MM.1S (cell line): ENCODE results near the gene SHC2.

ENCODE experiments used
- DNase-seq: peaks from one replicate; pipeline ENCODE4 v3.0.0-alpha.2; 2015
- H2AFZ ChIP-seq: fragments of 300-600 bp; sonication (generic); 2 replicates; pipeline ENCODE4 v1.6.0; 2016; ENCODE audit warnings: antibody characterized with exemption, low read length
- H3F3A ChIP-seq: fragments of 300-600 bp; sonication (generic); 2 replicates; pipeline ENCODE4 v1.6.1; 2016; ENCODE audit warnings: mild to moderate bottlenecking, antibody characterized with exemption, low read length, moderate library complexity, mixed read lengths; ENCODE audit not compliant: insufficient read depth
- H3K27ac ChIP-seq: fragments of 300-600 bp; sonication (generic); 2 replicates; pipeline ENCODE4 v1.5.1; 2016; ENCODE audit warnings: mild to moderate bottlenecking, low read length
- H3K27me3 ChIP-seq: fragments of 300-600 bp; sonication (generic); replicated peaks from 2 replicates; pipeline ENCODE4 v1.6.0; 2016; ENCODE audit warnings: low read length; ENCODE audit not compliant: insufficient read depth
- H3K36me3 ChIP-seq: fragments of 300-600 bp; sonication (generic); replicated peaks from 2 replicates; pipeline ENCODE4 v1.6.1; 2016; ENCODE audit warnings: mild to moderate bottlenecking, low read length, mixed read lengths; ENCODE audit not compliant: insufficient read depth
- H3K4me1 ChIP-seq: fragments of 300-600 bp; sonication (generic); 2 replicates; pipeline ENCODE4 v1.6.1; 2016; ENCODE audit warnings: low read length, mixed read lengths
- H3K4me2 ChIP-seq: fragments of 300-600 bp; sonication (generic); 2 replicates; pipeline ENCODE4 v1.6.0; 2016; ENCODE audit warnings: low read depth, low read length
- H3K4me3 ChIP-seq: fragments of 300-600 bp; sonication (generic); 2 replicates; pipeline ENCODE4 v1.5.1; 2016; ENCODE audit warnings: low read length, mixed read lengths
- H3K79me2 ChIP-seq: fragments of 300-600 bp; sonication (generic); 2 replicates; pipeline ENCODE4 v1.6.1; 2016; ENCODE audit warnings: mixed run types, low read length, mixed read lengths
- H3K9ac ChIP-seq: fragments of 300-600 bp; sonication (generic); 2 replicates; pipeline ENCODE4 v1.6.1; 2016; ENCODE audit warnings: low read length, mixed read lengths
- H3K9me2 ChIP-seq: fragments of 300-600 bp; sonication (generic); replicated peaks from 2 replicates; pipeline ENCODE4 v1.6.1; 2016; ENCODE audit warnings: mild to moderate bottlenecking, low read length, mixed read lengths; ENCODE audit not compliant: insufficient read depth
- H3K9me3 ChIP-seq: fragments of 300-600 bp; sonication (generic); replicated peaks from 2 replicates; pipeline ENCODE4 v1.6.1; 2016; ENCODE audit warnings: mild to moderate bottlenecking, low read length, mixed read lengths; ENCODE audit not compliant: insufficient read depth
- H4K20me1 ChIP-seq: fragments of 300-600 bp; sonication (generic); 2 replicates; pipeline ENCODE4 v1.6.1; 2016; ENCODE audit warnings: mild to moderate bottlenecking, low read length, moderate library complexity, mixed read lengths; ENCODE audit not compliant: insufficient read depth
- EZH2 ChIP-seq: fragments of 300-600 bp; sonication (generic); optimal IDR thresholded peaks from 2 replicates; pipeline ENCODE3; 2017; ENCODE audit warnings: low read depth, mild to moderate bottlenecking, antibody characterized with exemption, low read length, mixed read lengths
- EZH2phosphoT487 ChIP-seq: fragments of 300-600 bp; sonication (generic); IDR thresholded peaks from 2 replicates; pipeline ENCODE4 v1.6.1; 2018; ENCODE audit warnings: antibody characterized with exemption, low read length
- TF ChIP-seq, protein P1 (sequence below): fragments of 300-600 bp; sonication (generic); IDR thresholded peaks from 2 replicates; pipeline ENCODE4 v1.5.1; 2016; ENCODE audit warnings: antibody characterized with exemption, low read length, mixed read lengths

SHC2 gene

DNA sequence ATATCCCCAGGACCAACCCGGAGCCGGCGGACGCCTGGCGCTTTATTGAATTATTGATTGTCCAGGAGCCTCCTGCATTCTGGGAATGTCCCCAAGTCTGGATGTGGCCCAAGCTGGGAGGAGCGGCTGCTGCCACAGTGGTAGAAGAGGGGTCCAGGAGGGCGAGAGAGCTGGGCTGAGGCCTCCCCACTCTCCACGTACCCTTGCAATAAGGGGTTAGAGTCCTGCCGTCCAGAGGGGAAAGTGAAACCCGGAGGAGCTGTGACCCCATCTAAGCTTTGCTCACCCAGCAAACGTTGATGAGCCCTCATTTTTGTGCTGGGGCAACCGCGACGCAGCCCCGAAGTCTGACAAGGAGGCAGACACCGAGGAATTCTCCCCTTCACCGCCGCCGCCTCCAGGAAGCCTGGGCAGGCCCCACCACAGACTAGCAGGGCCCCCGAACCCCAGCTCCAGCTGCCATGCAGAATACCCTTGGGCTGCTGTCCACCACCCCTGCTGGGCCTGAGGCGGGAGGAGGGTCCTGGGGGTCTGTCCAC is 50.5 kb downstream of the SHC2 start:
- H3K9me2 ChIP-seq, result no peaks in the 10 kb centered on the region
- no peaks in the 10 kb centered on the region for H3K79me2 ChIP-seq
- no peak overlapping the region for H3K4me3 ChIP-seq
- H3K9me3 ChIP-seq, result no peaks in the 10 kb centered on the region
- H3K27ac ChIP-seq, result no peak overlapping the region
- no peak for DNase-seq
- H3K4me1 ChIP-seq, result no peaks in the 10 kb centered on the region
- no peaks in the 10 kb centered on the region for H3K36me3 ChIP-seq
- H3K4me2 ChIP-seq, result no peak overlapping the region
- H3K9ac ChIP-seq, result no peak overlapping the region
- no peaks in the 10 kb centered on the region for H3F3A ChIP-seq
- peaks cover 89% of the 10 kb centered on the region for H3K27me3 ChIP-seq
- H4K20me1 ChIP-seq, result no peaks in the 10 kb centered on the region
- H2AFZ ChIP-seq, result no peak overlapping the region
- TF ChIP-seq EZH2phosphoT487 (no peak), EZH2 (no peak)
- TF ChIP-seq, protein P1, sequence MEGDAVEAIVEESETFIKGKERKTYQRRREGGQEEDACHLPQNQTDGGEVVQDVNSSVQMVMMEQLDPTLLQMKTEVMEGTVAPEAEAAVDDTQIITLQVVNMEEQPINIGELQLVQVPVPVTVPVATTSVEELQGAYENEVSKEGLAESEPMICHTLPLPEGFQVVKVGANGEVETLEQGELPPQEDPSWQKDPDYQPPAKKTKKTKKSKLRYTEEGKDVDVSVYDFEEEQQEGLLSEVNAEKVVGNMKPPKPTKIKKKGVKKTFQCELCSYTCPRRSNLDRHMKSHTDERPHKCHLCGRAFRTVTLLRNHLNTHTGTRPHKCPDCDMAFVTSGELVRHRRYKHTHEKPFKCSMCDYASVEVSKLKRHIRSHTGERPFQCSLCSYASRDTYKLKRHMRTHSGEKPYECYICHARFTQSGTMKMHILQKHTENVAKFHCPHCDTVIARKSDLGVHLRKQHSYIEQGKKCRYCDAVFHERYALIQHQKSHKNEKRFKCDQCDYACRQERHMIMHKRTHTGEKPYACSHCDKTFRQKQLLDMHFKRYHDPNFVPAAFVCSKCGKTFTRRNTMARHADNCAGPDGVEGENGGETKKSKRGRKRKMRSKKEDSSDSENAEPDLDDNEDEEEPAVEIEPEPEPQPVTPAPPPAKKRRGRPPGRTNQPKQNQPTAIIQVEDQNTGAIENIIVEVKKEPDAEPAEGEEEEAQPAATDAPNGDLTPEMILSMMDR, result no peak

DNA sequence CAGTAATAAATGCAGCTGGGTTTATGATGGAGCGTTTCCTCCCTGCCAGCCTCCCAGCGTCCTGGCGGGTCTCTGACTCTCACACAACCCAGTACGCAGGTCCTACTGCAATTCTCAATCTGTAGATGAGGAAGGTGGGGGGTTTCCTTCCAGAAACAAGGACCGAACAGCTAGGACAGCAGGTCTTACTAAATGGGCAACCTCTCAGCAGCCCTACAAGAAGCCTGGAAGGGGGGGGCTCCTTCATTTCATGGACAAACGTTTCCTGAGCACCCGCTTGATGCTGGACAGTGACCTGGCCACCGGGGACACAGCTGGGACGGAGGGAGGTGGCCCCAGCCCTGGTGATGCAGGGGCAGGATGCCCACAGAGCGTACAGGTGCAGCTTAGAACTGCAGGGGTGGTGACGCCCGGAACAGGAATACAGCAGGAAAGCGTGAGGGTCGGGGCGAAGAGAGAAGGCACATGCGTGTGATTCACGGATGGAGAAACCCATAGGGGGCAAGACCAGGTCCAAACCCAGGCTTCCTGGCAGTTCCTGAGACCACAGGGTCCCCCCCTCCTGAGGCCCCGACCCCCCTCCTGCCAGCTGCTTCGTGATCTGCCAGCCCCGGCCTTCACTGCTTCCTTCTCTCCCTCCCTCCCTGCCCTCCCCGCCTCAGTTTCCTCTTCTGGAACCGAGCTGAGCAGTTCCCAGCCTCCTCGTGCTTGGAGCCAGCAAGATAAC is 51.2 kb downstream of the SHC2 start:
- TF ChIP-seq EZH2phosphoT487 (no peak), EZH2 (no peak)
- TF ChIP-seq, protein P1, result no peak
- H3K36me3 ChIP-seq, result no peaks in the 10 kb centered on the region
- no peak overlapping the region for H3K9ac ChIP-seq
- H3K4me2 ChIP-seq, result no peak overlapping the region
- no peaks in the 10 kb centered on the region for H3F3A ChIP-seq
- H3K4me3 ChIP-seq, result no peak overlapping the region
- H4K20me1 ChIP-seq, result no peaks in the 10 kb centered on the region
- no peaks in the 10 kb centered on the region for H3K9me2 ChIP-seq
- no peak overlapping the region for H3K27ac ChIP-seq
- no peak for DNase-seq
- H3K4me1 ChIP-seq, result no peaks in the 10 kb centered on the region
- H3K27me3 ChIP-seq, result peaks cover 86% of the 10 kb centered on the region
- H3K79me2 ChIP-seq, result no peaks in the 10 kb centered on the region
- H2AFZ ChIP-seq, result no peak overlapping the region
- H3K9me3 ChIP-seq, result no peaks in the 10 kb centered on the region

DNA sequence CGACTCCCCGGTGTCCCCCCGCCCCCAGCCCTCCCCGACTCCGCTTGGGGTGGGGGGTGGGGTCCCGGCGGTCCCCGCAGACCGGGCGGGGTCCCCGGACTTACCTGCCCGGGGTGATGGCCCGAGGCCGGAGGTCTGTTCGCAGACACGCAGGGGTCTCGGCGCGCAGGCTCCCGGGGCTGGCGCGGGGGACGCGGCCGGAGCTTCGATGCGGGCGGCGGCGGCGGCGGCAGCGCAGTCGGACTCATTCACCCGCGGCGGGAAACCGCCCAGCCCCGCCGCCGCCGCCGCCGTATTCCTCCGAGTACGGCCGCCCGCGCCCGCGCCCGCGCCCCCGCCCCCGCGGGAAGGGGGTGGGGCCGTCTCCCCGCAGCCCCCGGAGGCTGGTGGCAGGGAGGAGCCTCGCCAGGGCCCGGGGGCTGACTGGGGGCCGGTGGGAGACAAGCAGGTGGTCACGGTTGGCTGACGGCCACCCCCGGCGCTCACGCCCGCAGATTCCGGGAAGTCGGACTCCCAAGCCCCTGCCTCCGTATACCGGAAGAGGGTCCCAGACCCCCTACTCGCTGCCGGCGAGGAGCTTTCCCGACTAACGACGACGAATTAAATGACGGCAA is 51.8 kb downstream of the SHC2 start, which contains the start of gene C2CD4C:
Gene C2CD4C (minus strand): TSS at position 246 of the 614 bp plus-strand sequence. CDS start 786 bp downstream, outside the sequence.
- H3K9me3 ChIP-seq, result no peaks in the 10 kb centered on the region
- no peak within 1 kb of the TSS for H2AFZ ChIP-seq
- H3K4me1 ChIP-seq, result no peaks in the 10 kb centered on the region
- no peaks in the 10 kb centered on the region for H3K79me2 ChIP-seq
- no peaks in the 10 kb centered on the region for H4K20me1 ChIP-seq
- H3K27ac ChIP-seq, result no peak within 1 kb of the TSS
- no peak for DNase-seq
- no peaks in the 10 kb centered on the region for H3K9me2 ChIP-seq
- no peak within 1 kb of the TSS for H3K9ac ChIP-seq
- H3K4me3 ChIP-seq, result no peak within 1 kb of the TSS
- no peak for TF ChIP-seq EZH2phosphoT487
- TF ChIP-seq EZH2, result no peak
- no peaks in the 10 kb centered on the region for H3F3A ChIP-seq
- peaks cover 81% of the 10 kb centered on the region for H3K27me3 ChIP-seq
- no peaks in the 10 kb centered on the region for H3K36me3 ChIP-seq
- H3K4me2 ChIP-seq, result no peak within 1 kb of the TSS
